ENCODE results near the gene SPARC.

DNA sequence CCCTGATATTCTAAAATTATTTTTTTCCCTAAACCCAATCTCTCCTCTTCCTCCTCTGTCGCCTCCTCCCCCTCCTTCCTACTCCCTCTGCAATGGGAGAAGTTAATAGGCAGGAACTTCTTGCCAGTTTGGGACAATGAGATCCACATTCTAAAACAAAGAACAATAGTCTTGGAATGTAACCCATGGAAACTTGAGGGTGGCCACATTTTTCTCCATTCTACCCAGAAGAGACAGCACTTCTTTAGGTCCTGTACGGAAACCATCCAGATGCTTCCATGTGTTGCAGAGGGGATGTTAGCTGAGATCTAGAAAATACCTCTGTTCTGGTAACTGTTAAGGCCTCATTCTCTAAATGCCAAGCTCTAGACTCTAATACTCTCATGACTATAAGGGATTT lies 10.0 kb downstream of the SPARC start:
- TF ChIP-seq EP300 (IDR thresholded peaks at IDR 0.05) (no peak), POLR2A (IDR thresholded peaks at IDR 0.05) (no peak)
- TF ChIP-seq, protein P1, sequence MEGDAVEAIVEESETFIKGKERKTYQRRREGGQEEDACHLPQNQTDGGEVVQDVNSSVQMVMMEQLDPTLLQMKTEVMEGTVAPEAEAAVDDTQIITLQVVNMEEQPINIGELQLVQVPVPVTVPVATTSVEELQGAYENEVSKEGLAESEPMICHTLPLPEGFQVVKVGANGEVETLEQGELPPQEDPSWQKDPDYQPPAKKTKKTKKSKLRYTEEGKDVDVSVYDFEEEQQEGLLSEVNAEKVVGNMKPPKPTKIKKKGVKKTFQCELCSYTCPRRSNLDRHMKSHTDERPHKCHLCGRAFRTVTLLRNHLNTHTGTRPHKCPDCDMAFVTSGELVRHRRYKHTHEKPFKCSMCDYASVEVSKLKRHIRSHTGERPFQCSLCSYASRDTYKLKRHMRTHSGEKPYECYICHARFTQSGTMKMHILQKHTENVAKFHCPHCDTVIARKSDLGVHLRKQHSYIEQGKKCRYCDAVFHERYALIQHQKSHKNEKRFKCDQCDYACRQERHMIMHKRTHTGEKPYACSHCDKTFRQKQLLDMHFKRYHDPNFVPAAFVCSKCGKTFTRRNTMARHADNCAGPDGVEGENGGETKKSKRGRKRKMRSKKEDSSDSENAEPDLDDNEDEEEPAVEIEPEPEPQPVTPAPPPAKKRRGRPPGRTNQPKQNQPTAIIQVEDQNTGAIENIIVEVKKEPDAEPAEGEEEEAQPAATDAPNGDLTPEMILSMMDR (IDR thresholded peaks at IDR 0.05), result no peak
